NCI-H2171 (cell line): ENCODE measurements around the gene BCAS2.
"Not testable (repeated sequence)": the region's sequence is repeated elsewhere in the genome, so short reads cannot be mapped to it uniquely, and the experiment has no call there.

Experiments used
- DNase-seq: peaks from one replicate; lab custom pipeline; 2025; lab: John Stamatoyannopoulos, UW

The BCAS2 gene

DNA sequence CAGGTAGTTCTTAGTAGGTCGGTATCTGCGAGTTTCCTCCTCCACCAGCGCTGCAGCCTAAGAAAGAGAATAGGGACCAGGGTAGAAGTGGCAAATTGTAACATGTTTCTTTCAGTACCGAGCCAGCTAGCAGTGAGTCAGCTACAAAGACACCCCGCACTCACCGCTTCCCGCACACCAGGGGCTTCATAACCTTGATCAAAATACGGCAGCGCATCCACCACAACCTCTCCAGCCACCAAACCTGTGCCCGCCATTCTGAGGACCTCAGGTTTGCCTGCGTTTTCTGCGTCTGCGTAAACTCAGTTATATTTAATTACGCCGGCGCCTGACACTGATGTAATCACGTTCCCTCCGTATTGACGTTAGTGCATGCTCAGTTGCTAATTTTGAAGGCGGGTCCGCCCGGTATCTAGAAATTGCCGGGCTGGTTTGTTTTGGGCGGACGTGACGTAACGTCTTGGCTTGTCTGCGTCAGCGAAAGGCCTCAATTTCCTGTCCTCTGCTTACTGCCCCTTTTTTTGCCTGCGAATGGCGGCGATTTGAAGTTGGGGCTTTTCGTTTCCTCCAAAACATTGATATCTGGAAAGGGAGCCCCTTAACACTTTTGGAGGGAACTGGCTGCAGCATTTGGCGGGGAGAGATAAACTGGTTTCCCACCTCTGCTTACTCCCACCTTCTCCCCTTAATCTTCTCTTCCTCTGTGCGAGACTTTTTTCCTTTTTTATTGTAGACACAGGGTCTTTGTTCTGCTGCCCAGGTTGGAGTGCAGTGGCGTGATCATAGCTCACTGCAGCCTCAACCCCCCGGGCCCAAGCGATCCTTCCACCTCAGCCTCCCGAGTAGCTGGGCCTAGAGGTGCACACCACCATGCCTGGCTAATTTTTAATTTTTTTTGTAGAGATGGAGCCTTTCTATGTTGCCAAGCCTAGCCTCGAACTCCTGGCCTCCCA, at the start of gene BCAS2:
Gene BCAS2 (minus strand): TSS at position 281 of the 953 bp plus-strand sequence. CDS start 24 bp downstream, at position 257.
- DNase-seq: peak; percentile 97

DNA sequence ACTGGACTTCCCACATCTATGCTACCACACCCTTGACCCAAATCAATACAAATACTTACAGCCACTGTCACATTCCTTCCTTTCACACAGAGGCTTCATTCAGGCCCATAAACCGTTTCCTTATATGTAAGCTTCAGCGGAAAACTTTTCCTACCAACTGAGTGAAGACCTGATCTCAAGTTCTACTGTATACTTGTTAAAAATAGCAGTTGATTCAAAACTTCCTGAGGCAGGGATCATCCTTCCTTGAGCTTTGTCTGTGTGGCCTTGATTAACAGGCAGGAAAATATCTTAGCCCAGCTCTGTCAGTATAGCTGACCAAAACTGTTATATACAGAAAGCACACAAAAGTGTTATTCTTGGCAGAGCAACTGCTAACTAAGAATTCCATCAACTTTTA, 45.7 kb upstream of the BCAS2 start:
- DNase-seq: no peak

DNA sequence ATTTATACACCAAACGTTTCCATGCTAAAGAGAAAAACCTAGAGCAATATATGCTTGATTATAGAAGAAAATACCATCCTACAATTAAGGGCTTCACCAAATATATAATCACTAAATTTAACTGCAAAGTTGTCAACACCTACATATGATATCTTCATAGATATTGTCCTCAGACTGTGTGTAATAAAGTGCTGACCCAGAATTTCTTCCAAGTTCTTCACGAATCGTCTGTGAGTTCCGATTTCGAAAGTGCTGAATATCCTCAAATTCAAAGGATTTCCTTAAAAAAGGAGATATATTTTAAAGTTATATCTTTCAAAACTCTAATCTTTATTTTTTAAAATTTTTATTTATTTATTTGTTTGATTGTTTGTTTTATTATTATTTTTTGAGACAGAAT, 41.9 kb upstream of the BCAS2 start:
- no peak for DNase-seq

GRCh38 chr1:114620419-114620818, 39.0 kb upstream of the BCAS2 start:
- no peak for DNase-seq

GRCh38 chr1:114618606-114619005, 37.2 kb upstream of the BCAS2 start:
- no peak for DNase-seq

- peak; percentile 39 for DNase-seq
These were observed 29.3 kb upstream of the BCAS2 start for GRCh38 chr1:114610546-114611245.

- DNase-seq: no peak
These were observed 28.4 kb upstream of the BCAS2 start for GRCh38 chr1:114609826-114610225.

- peak; percentile 1 for DNase-seq
These were observed 27.6 kb upstream of the BCAS2 start for GRCh38 chr1:114609026-114609425.

DNA sequence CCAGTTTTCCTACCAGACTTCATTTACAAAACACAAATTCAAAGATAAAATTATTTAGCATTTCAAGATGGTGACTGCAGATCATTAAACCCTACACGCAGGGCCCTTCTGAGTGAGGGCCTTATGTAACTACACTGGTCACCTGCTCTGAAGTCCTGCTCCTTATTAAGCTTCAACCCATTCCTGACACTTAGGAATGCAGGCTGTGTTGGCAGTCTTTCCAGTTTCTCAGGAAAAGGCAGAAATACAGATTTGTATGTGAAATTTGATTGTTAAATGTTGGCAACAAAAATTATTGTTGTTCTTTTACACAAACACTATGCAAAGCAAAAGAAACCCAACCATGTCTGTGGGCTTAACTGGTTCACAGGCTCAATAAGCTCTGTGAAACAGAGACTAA, 25.8 kb upstream of the BCAS2 start:
- no peak for DNase-seq

- no peak for DNase-seq
These were observed 16.5 kb upstream of the BCAS2 start for GRCh38 chr1:114597949-114598348.

- no peak for DNase-seq
These were observed 14.2 kb upstream of the BCAS2 start for GRCh38 chr1:114595602-114596001.

DNA sequence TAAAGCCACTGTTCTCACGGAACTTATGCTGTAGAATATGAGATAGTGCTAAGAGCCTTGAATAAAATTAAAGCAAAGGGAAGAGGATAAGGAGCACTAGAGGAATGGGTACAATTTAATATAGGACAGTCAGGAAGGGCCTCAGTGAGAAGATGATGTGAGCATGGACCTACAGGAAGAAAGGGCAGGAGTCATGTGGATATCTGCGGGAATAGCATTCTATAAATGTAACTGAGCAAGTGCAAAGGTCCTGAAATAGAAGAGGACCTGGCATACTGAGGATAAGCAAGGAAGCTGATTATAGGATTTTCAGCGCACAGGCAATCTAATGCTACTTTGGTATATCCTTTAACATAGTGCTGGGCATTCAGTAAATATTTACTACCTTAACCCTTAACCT, 12.6 kb upstream of the BCAS2 start:
- no peak for DNase-seq

- DNase-seq: no peak
These were observed 7.7 kb upstream of the BCAS2 start for GRCh38 chr1:114589122-114589521.

DNA sequence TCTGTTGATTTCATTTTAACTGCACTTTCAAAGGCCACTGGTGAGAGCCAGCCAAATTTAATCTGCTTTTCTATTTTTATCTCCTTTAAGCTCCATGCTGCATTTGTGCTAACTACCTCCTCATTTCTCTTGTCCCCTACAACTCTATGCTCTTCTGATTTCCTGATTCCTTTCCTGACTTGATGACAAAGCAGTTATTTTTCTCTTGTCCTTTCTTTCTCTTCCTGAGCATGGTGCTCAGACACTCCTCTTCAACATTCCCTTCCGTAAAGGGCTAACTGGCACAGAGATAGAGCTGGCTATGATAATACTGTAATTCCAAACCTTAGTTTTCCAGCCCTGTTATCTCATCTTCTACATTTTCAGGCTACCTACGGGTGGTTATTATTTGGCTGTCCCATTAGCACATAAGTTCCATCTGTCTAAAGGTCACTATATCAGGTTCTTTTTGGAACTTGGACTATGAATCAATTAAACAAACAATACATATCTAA, 6.8 kb upstream of the BCAS2 start:
- DNase-seq: no peak

GRCh38 chr1:114587203-114587991, 6.0 kb upstream of the BCAS2 start:
- no peak for DNase-seq

GRCh38 chr1:114586513-114587047, 5.2 kb upstream of the BCAS2 start:
- no peak for DNase-seq

GRCh38 chr1:114585231-114585630, 3.8 kb upstream of the BCAS2 start:
- peak; percentile 5 for DNase-seq

GRCh38 chr1:114574365-114574764, 7.0 kb downstream of the BCAS2 start:
- no peak for DNase-seq

- DNase-seq: no peak
These were observed 17.3 kb downstream of the BCAS2 start for GRCh38 chr1:114564141-114564540.

GRCh38 chr1:114562978-114563510, 18.4 kb downstream of the BCAS2 start:
- not testable (repeated sequence) for DNase-seq

- DNase-seq: no peak
These were observed 20.1 kb downstream of the BCAS2 start for GRCh38 chr1:114561333-114561732.

DNA sequence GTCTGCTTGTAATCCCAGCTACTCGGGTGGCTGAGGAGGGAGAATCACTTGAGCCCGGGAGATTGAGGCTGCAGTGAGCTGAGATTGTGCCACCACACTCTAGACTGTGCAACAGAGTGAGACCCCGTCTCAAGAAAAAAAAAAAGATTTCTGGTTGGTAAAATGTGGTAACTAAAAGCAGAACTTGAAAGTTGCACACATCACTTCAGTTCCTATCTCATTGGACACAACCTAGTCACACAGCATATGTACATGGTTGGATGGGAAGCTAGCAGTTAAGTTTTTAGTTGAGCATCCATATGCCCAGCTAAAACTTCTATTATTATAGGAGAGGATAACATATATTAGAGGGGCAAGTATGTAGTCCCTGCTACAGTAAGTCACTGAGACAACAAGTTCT, 22.1 kb downstream of the BCAS2 start:
- DNase-seq: no peak
